A673 (cell line): ENCODE measurements around the gene KIAA1614.

Source experiments
- EZH2 ChIP-seq: fragments of 200-600 bp; sonication (generic); IDR thresholded peaks from 2 replicates; pipeline ENCODE4 v1.6.1; 2017; ENCODE audit warnings: borderline replicate concordance, low read depth, mild to moderate bottlenecking, mixed read lengths, antibody characterized with exemption, low read length; ENCODE audit not compliant: poor library complexity, severe bottlenecking
- TF ChIP-seq, protein P1 (sequence below): fragments of 300-800, 200-600 bp; sonication (generic); conservative IDR thresholded peaks from 2 replicates; pipeline ENCODE4 v1.5.1; 2017; ENCODE audit warnings: low read depth, mild to moderate bottlenecking, antibody characterized with exemption, low read length, moderate library complexity, mixed read lengths

DNA sequence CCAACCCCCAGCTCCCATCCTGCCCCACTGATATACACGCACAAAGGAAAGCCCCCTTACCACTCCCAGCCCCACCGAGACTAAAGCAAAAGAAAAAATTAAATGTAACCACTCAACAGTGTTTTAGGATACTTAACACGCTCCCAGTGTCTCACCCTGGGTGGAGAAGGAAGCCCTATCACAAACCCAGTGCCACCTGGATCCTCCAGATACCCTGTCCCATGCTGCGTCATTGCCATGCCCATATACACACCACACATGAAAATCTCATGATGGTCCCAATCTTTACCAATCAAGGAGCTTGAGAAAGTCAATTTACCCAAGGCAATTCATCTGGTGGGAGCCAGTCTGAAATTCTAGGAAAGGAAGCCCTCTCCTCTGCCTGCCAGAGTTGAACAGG lies 11.2 kb downstream of the KIAA1614 start:
- TF ChIP-seq, protein P1, sequence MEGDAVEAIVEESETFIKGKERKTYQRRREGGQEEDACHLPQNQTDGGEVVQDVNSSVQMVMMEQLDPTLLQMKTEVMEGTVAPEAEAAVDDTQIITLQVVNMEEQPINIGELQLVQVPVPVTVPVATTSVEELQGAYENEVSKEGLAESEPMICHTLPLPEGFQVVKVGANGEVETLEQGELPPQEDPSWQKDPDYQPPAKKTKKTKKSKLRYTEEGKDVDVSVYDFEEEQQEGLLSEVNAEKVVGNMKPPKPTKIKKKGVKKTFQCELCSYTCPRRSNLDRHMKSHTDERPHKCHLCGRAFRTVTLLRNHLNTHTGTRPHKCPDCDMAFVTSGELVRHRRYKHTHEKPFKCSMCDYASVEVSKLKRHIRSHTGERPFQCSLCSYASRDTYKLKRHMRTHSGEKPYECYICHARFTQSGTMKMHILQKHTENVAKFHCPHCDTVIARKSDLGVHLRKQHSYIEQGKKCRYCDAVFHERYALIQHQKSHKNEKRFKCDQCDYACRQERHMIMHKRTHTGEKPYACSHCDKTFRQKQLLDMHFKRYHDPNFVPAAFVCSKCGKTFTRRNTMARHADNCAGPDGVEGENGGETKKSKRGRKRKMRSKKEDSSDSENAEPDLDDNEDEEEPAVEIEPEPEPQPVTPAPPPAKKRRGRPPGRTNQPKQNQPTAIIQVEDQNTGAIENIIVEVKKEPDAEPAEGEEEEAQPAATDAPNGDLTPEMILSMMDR = no peak
- no peak for TF ChIP-seq EZH2
